ENCODE data around the gene NUP93. TPM values are rescaled to one million over a fixed set of nuclear protein-coding genes. Genes with fewer than 3 reads are reported as not detected.
"Not testable (repeated sequence)": the region's sequence is repeated elsewhere in the genome, so short reads cannot be mapped to it uniquely, and the experiment has no call there.

NUP93 gene
- total RNA-seq, 2 experiments from 2014 or later = 129 to 143 TPM

- POLR2A ChIA-PET = interaction anchor here (0.5 to 0.9 kb wide), 3 partner anchors 11 to 373 kb away, joined by 3 read pairs; no protein-coding TSS in a partner anchor
- H3K27me3 Mint-ChIP-seq (ENCODE audit: low read depth) = no peaks in the 10 kb centered on the region
- H3K36me3 Mint-ChIP-seq (ENCODE audit: low read depth) = no peaks in the 10 kb centered on the region
- H3K4me3 Mint-ChIP-seq = no peak overlapping the region
- CTCF ChIA-PET = interaction anchor here (1.0 to 3.1 kb wide), 7 partner anchors 8 to 121 kb away, joined by 3 to 19 read pairs (median 4); partner anchors contain the start of gene MT1X
- peak overlapping the region; percentile 81 for H3K27ac Mint-ChIP-seq
- ATAC-seq = no peak
- H3K9me3 Mint-ChIP-seq (ENCODE audit: insufficient read depth) = no peaks in the 10 kb centered on the region
- no peak for DNase-seq
- peaks cover 21% of the 10 kb centered on the region for H3K4me1 Mint-ChIP-seq (ENCODE audit: low read depth)
These were observed 772 bp upstream of the NUP93 start for GRCh38 chr16:56728980-56729734.

GRCh38 chr16:56732366-56732765, 2.4 kb downstream of the NUP93 start:
- no peak for DNase-seq
- H3K9me3 Mint-ChIP-seq (ENCODE audit: insufficient read depth) = no peaks in the 10 kb centered on the region
- peaks cover 3% of the 10 kb centered on the region for H3K36me3 Mint-ChIP-seq (ENCODE audit: low read depth)
- ATAC-seq = no peak
- H3K27ac Mint-ChIP-seq = no peak overlapping the region
- peaks cover 24% of the 10 kb centered on the region for H3K4me1 Mint-ChIP-seq (ENCODE audit: low read depth)
- no peaks in the 10 kb centered on the region for H3K27me3 Mint-ChIP-seq (ENCODE audit: low read depth)
- CTCF ChIA-PET = interaction anchor here (1.2 kb wide), 1 partner anchor 31 kb away, joined by 4 read pairs; no protein-coding TSS in a partner anchor
- H3K4me3 Mint-ChIP-seq = no peak overlapping the region
- POLR2A ChIA-PET = no interaction called here

GRCh38 chr16:56732832-56733231, 2.9 kb downstream of the NUP93 start:
- no peak overlapping the region for H3K4me3 Mint-ChIP-seq
- no peak overlapping the region for H3K27ac Mint-ChIP-seq
- DNase-seq = no peak
- peaks cover 4% of the 10 kb centered on the region for H3K36me3 Mint-ChIP-seq (ENCODE audit: low read depth)
- no peaks in the 10 kb centered on the region for H3K27me3 Mint-ChIP-seq (ENCODE audit: low read depth)
- ATAC-seq = no peak
- no peaks in the 10 kb centered on the region for H3K9me3 Mint-ChIP-seq (ENCODE audit: insufficient read depth)
- ChIA-PET CTCF (interaction anchor here (1.2 to 1.8 kb wide), 2 partner anchors 24 to 31 kb away, joined by 4 to 6 read pairs; no protein-coding TSS in a partner anchor), POLR2A (no interaction called here)
- peaks cover 21% of the 10 kb centered on the region for H3K4me1 Mint-ChIP-seq (ENCODE audit: low read depth)

- Mint-ChIP-seq H3K9me3 (ENCODE audit: insufficient read depth) (no peaks in the 10 kb centered on the region), H3K36me3 (ENCODE audit: low read depth) (peaks cover 12% of the 10 kb centered on the region), H3K27me3 (ENCODE audit: low read depth) (no peaks in the 10 kb centered on the region), H3K4me1 (ENCODE audit: low read depth) (peaks cover 11% of the 10 kb centered on the region), H3K27ac (no peak overlapping the region), H3K4me3 (no peak overlapping the region)
- ATAC-seq (no peak), DNase-seq (no peak)
- CTCF ChIA-PET = interaction anchor here (1.1 to 1.8 kb wide), 2 partner anchors 20 to 26 kb away, joined by 3 to 6 read pairs; no protein-coding TSS in a partner anchor
- POLR2A ChIA-PET = no interaction called here
These were observed 4.5 kb downstream of the NUP93 start for GRCh38 chr16:56734429-56734828.

- H3K4me3 Mint-ChIP-seq = no peak overlapping the region
- DNase-seq (no peak), ATAC-seq (no peak)
- no peaks in the 10 kb centered on the region for H3K9me3 Mint-ChIP-seq (ENCODE audit: insufficient read depth)
- CTCF ChIA-PET = interaction anchor here (0.8 to 2.5 kb wide), 3 partner anchors 8 to 43 kb away, joined by 3 to 7 read pairs (median 3); partner anchors contain the start of gene NUP93
- no peaks in the 10 kb centered on the region for H3K27me3 Mint-ChIP-seq (ENCODE audit: low read depth)
- no peak overlapping the region for H3K27ac Mint-ChIP-seq
- peaks cover 12% of the 10 kb centered on the region for H3K36me3 Mint-ChIP-seq (ENCODE audit: low read depth)
- POLR2A ChIA-PET = no interaction called here
- peaks cover 3% of the 10 kb centered on the region for H3K4me1 Mint-ChIP-seq (ENCODE audit: low read depth)
These were observed 6.5 kb downstream of the NUP93 start for GRCh38 chr16:56736476-56736875.

- Mint-ChIP-seq H3K27me3 (ENCODE audit: low read depth) (no peaks in the 10 kb centered on the region), H3K9me3 (ENCODE audit: insufficient read depth) (no peaks in the 10 kb centered on the region), H3K36me3 (ENCODE audit: low read depth) (peaks cover 12% of the 10 kb centered on the region), H3K4me1 (ENCODE audit: low read depth) (peaks cover 11% of the 10 kb centered on the region), H3K4me3 (no peak overlapping the region), H3K27ac (no peak overlapping the region)
- DNase-seq = no peak
- POLR2A ChIA-PET = interaction anchor here (0.8 kb wide), 1 partner anchor 55 kb away, joined by 4 read pairs; the partner anchor contains the start of gene MT1X
- CTCF ChIA-PET = interaction anchor here (1.1 to 2.5 kb wide), 2 partner anchors 9 kb away, joined by 3 to 7 read pairs; partner anchors contain the start of gene NUP93
- ATAC-seq = no peak
These were observed 7.6 kb downstream of the NUP93 start for GRCh38 chr16:56737539-56737938.

GRCh38 chr16:56738221-56738620, 8.3 kb downstream of the NUP93 start:
- no peak for ATAC-seq
- no peaks in the 10 kb centered on the region for H3K9me3 Mint-ChIP-seq (ENCODE audit: insufficient read depth)
- POLR2A ChIA-PET = no interaction called here
- H3K4me3 Mint-ChIP-seq = no peak overlapping the region
- no peak for DNase-seq
- H3K36me3 Mint-ChIP-seq (ENCODE audit: low read depth) = peaks cover 12% of the 10 kb centered on the region
- H3K27ac Mint-ChIP-seq = no peak overlapping the region
- peaks cover 12% of the 10 kb centered on the region for H3K4me1 Mint-ChIP-seq (ENCODE audit: low read depth)
- CTCF ChIA-PET = interaction anchor here (2.5 kb wide), 1 partner anchor 10 kb away, joined by 7 read pairs; the partner anchor contains the start of gene NUP93
- no peaks in the 10 kb centered on the region for H3K27me3 Mint-ChIP-seq (ENCODE audit: low read depth)

- ATAC-seq; CTCF ChIA-PET; H3K27ac Mint-ChIP-seq; DNase-seq; H3K4me3 Mint-ChIP-seq; H3K27me3 Mint-ChIP-seq (ENCODE audit: low read depth); H3K9me3 Mint-ChIP-seq (ENCODE audit: insufficient read depth); POLR2A ChIA-PET: not testable (repeated sequence)
- Mint-ChIP-seq H3K36me3 (ENCODE audit: low read depth) (peaks cover 12% of the 10 kb centered on the region), H3K4me1 (ENCODE audit: low read depth) (peaks cover 12% of the 10 kb centered on the region)
These were observed 9.4 kb downstream of the NUP93 start for GRCh38 chr16:56739378-56739777.

GRCh38 chr16:56741399-56741798, 11.5 kb downstream of the NUP93 start:
- Mint-ChIP-seq H3K27me3 (ENCODE audit: low read depth) (no peaks in the 10 kb centered on the region), H3K9me3 (ENCODE audit: insufficient read depth) (no peaks in the 10 kb centered on the region), H3K4me1 (ENCODE audit: low read depth) (peaks cover 13% of the 10 kb centered on the region), H3K27ac (no peak overlapping the region), H3K4me3 (no peak overlapping the region), H3K36me3 (ENCODE audit: low read depth) (peaks cover 9% of the 10 kb centered on the region)
- no peak for DNase-seq
- POLR2A ChIA-PET = no interaction called here
- CTCF ChIA-PET = no interaction called here
- ATAC-seq = no peak

- ChIA-PET CTCF (interaction anchor here (0.9 to 1.6 kb wide), 4 partner anchors 36 to 223 kb away, joined by 3 to 4 read pairs (median 4); no protein-coding TSS in a partner anchor), POLR2A (interaction anchor here (1.0 to 1.5 kb wide), 2 partner anchors 33 to 109 kb away, joined by 3 read pairs; no protein-coding TSS in a partner anchor)
- Mint-ChIP-seq H3K4me1 (ENCODE audit: low read depth) (peaks cover 13% of the 10 kb centered on the region), H3K4me3 (no peak overlapping the region), H3K36me3 (ENCODE audit: low read depth) (peaks cover 9% of the 10 kb centered on the region), H3K27me3 (ENCODE audit: low read depth) (no peaks in the 10 kb centered on the region), H3K9me3 (ENCODE audit: insufficient read depth) (no peaks in the 10 kb centered on the region), H3K27ac (no peak overlapping the region)
- ATAC-seq (no peak), DNase-seq (no peak)
These were observed 12.4 kb downstream of the NUP93 start for GRCh38 chr16:56742030-56742984.

GRCh38 chr16:56743840-56744239, 13.9 kb downstream of the NUP93 start:
- POLR2A ChIA-PET = no interaction called here
- H3K27ac Mint-ChIP-seq = no peak overlapping the region
- peaks cover 13% of the 10 kb centered on the region for H3K4me1 Mint-ChIP-seq (ENCODE audit: low read depth)
- H3K36me3 Mint-ChIP-seq (ENCODE audit: low read depth) = peaks cover 7% of the 10 kb centered on the region
- H3K9me3 Mint-ChIP-seq (ENCODE audit: insufficient read depth) = no peaks in the 10 kb centered on the region
- H3K27me3 Mint-ChIP-seq (ENCODE audit: low read depth) = no peaks in the 10 kb centered on the region
- ATAC-seq (no peak), DNase-seq (no peak)
- H3K4me3 Mint-ChIP-seq = no peak overlapping the region
- CTCF ChIA-PET = interaction anchor here (1.5 to 1.6 kb wide), 3 partner anchors 35 to 221 kb away, joined by 3 to 4 read pairs (median 3); no protein-coding TSS in a partner anchor

Data from activated CD8-positive, alpha-beta T cell treated with anti-CD3 and anti-CD28 coated beads, Interleukin-2, amount 10 ng/mL, durations not matched to agents 7 days and 5 days (primary cell).